NT2/D1 (cell line): ENCODE data around the gene CITED4.

ENCODE experiments used
- DNase-seq: peaks from one replicate; pipeline ENCODE4 v3.0.0-alpha.2; 2011; ENCODE audit warnings: low read depth, low spot score
- H3K27me3 ChIP-seq: 2 replicates; pipeline ENCODE4 v1.6.0; 2011; ENCODE audit warnings: mild to moderate bottlenecking; ENCODE audit not compliant: insufficient read length, insufficient read depth
- H3K36me3 ChIP-seq: 2 replicates; pipeline ENCODE4 v1.6.1; 2011; ENCODE audit warnings: mild to moderate bottlenecking, low read length, mixed read lengths; ENCODE audit not compliant: insufficient read depth, insufficient read length
- H3K4me1 ChIP-seq: 2 replicates; pipeline ENCODE4 v1.5.1; 2011; ENCODE audit not compliant: insufficient read depth, insufficient read length
- H3K4me3 ChIP-seq: 2 replicates; pipeline ENCODE4 v1.5.1; 2011; ENCODE audit warnings: low read depth; ENCODE audit not compliant: insufficient read length
- H3K9ac ChIP-seq: 2 replicates; pipeline ENCODE4 v1.6.0; 2011; ENCODE audit warnings: low read depth; ENCODE audit not compliant: insufficient read length
- H3K9me3 ChIP-seq: 2 replicates; pipeline ENCODE4 v1.5.1; 2011; ENCODE audit warnings: mild to moderate bottlenecking, low read length; ENCODE audit not compliant: insufficient read depth
- SUZ12 ChIP-seq: IDR thresholded peaks from 2 replicates; pipeline ENCODE4 v1.6.1; 2011; ENCODE audit not compliant: insufficient read length, insufficient read depth; ENCODE audit errors: extremely low read depth
- YY1 ChIP-seq: IDR thresholded peaks from 2 replicates; pipeline ENCODE4 v1.6.1; 2011; ENCODE audit not compliant: insufficient read length, insufficient read depth
- ZNF274 ChIP-seq: IDR thresholded peaks from 2 replicates; pipeline ENCODE4 v1.6.1; 2011; ENCODE audit warnings: mild to moderate bottlenecking, low read depth, low read length

The CITED4 gene

DNA sequence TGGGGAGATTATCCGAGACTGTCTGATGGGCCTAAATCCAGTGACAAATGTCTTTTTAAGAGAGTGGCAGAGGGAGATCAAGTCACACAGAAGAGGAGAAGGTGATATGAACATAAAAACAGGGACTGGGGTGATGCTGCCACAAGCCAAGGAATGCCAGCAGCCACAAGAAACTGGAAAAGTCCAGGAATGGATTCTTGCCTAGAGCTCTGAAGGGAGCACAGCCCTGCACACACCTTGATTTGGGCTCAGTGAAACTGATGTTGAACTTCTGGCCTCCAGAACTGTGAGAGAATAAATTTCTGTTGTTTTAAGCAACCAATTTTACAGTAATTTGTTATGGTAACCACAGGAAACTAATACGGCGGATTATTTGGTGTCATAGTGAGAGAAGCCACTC, 19.5 kb downstream of the CITED4 start:
- Histone ChIP-seq H3K27me3 (no peaks in the 10 kb centered on the region), H3K9ac (no peak overlapping the region), H3K4me3 (no peak overlapping the region), H3K9me3 (peaks cover 9% of the 10 kb centered on the region; the same call in 1 of the 2 replicates), H3K36me3 (no peaks in the 10 kb centered on the region), H3K4me1 (peaks cover 12% of the 10 kb centered on the region)
- no peak for DNase-seq
- no peak for TF ChIP-seq ZNF274
- TF ChIP-seq SUZ12: no peak
- TF ChIP-seq YY1: no peak

DNA sequence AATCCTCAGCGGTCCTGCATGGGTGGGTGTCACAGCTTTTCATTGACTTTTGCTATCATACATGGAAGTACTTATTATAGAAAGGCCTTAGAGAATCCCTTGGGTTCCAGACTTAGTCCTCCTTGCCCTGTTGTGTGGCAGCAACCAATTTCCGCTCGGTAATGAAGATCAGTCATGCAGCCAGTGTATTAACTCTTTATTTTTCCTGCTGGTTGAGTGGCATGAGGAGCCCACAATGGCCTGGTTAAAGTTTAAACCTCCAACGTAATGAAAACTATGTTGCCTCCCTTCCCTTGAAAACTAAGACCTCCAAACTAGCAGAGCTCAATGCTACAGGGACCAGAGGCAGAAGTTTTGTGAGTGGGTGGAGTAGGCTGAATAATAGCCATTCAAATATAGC, 20.0 kb downstream of the CITED4 start:
- H3K4me3 ChIP-seq: no peak overlapping the region
- H3K9me3 ChIP-seq: peaks cover 9% of the 10 kb centered on the region; the same call in 1 of the 2 replicates
- no peaks in the 10 kb centered on the region for H3K36me3 ChIP-seq
- peaks cover 12% of the 10 kb centered on the region for H3K4me1 ChIP-seq
- no peak for DNase-seq
- H3K9ac ChIP-seq: no peak overlapping the region
- TF ChIP-seq SUZ12 (no peak), YY1 (no peak), ZNF274 (no peak)
- H3K27me3 ChIP-seq: no peaks in the 10 kb centered on the region

DNA sequence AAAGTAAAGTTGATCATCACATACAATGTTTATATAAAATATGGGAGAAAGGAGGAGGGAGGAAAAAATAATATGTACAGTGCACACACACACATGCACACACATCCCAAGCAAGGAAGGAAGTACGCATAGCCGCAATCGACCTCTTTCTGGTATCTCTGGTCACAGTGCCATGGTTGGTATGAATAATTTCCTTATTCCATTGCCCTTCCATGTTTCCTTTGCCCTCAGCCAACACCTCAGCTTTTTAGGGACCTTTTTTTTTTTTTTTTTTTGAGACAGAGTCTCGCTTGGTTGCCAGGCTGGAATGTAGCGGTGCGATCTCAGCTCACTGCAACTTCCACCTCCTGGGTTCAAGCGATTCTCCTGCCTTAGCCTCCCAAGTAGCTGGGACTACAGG, 20.6 kb downstream of the CITED4 start:
- H3K36me3 ChIP-seq: no peaks in the 10 kb centered on the region
- TF ChIP-seq ZNF274 (no peak), YY1 (no peak), SUZ12 (no peak)
- DNase-seq: no peak
- H3K9ac ChIP-seq: no peak overlapping the region
- H3K4me1 ChIP-seq: peaks cover 12% of the 10 kb centered on the region
- H3K27me3 ChIP-seq: no peaks in the 10 kb centered on the region
- peaks cover 9% of the 10 kb centered on the region; the same call in 1 of the 2 replicates for H3K9me3 ChIP-seq
- H3K4me3 ChIP-seq: no peak overlapping the region

DNA sequence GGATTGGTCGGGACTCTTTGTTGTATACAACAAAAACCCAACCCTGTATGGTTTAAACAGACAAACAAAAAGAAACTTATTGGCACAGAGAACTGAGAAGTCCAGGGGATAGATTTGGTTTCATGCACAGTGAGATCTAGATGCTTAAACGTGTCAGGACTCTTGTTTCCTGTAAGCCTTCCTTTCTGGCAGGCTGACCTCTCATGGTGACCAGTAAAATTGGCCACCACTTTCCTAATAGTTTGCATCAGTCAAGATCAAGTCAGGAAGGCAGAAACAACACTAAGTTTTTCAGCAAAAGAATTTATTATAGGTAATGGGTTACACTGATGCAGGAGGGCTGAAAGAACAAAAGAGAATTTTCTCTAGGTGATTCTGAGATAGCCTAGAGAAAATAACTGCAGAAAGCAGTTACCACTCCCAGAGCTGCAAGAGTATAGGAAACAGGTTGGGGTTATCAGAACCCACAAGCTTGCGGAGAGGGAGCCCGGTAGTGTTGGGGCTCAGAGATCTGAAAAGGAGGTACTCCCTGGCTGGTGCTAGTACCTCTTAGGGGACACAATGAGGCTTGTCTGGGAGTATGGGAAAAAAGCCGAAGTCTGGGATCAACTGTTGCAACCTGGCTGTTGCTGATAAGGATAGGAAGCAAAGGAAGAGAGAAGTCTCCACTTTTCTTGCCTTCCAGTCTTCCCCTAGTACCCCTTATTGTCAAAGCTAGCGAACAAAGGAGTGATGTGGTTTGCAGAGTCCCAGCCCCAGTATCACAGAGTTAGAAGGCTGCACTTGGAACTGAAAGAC, 21.4 kb downstream of the CITED4 start:
- H3K4me1 ChIP-seq: peaks cover 14% of the 10 kb centered on the region
- H3K9ac ChIP-seq: no peak overlapping the region
- H3K9me3 ChIP-seq: peaks cover 9% of the 10 kb centered on the region; the same call in 1 of the 2 replicates
- H3K36me3 ChIP-seq: no peaks in the 10 kb centered on the region
- H3K4me3 ChIP-seq: no peak overlapping the region
- no peak for DNase-seq
- no peaks in the 10 kb centered on the region for H3K27me3 ChIP-seq
- TF ChIP-seq ZNF274 (no peak), SUZ12 (no peak), YY1 (no peak)

GRCh38 chr1:40839943-40840335, 22.2 kb downstream of the CITED4 start:
- TF ChIP-seq SUZ12: no peak
- no peak for TF ChIP-seq ZNF274
- TF ChIP-seq YY1: no peak
- Histone ChIP-seq H3K4me1 (peaks cover 21% of the 10 kb centered on the region), H3K9ac (no peak overlapping the region), H3K36me3 (no peaks in the 10 kb centered on the region), H3K27me3 (no peaks in the 10 kb centered on the region), H3K9me3 (peaks cover 9% of the 10 kb centered on the region; the same call in 1 of the 2 replicates), H3K4me3 (no peak overlapping the region)
- no peak for DNase-seq

- TF ChIP-seq SUZ12 (no peak), ZNF274 (no peak)
- H3K36me3 ChIP-seq: no peaks in the 10 kb centered on the region
- DNase-seq: no peak
- no peak overlapping the region for H3K9ac ChIP-seq
- H3K9me3 ChIP-seq: peaks cover 9% of the 10 kb centered on the region; the same call in 1 of the 2 replicates
- no peaks in the 10 kb centered on the region for H3K27me3 ChIP-seq
- H3K4me3 ChIP-seq: no peak overlapping the region
- peaks cover 25% of the 10 kb centered on the region for H3K4me1 ChIP-seq
These were observed 22.9 kb downstream of the CITED4 start for GRCh38 chr1:40838980-40839942.
